NCI-H82 (cell line): ENCODE results near the gene TNFAIP3.
"Not testable (repeated sequence)": the region's sequence is repeated elsewhere in the genome, so short reads cannot be mapped to it uniquely, and the experiment has no call there.

Source experiments
- DNase-seq: peaks from one replicate; lab custom pipeline; 2025; lab: John Stamatoyannopoulos, UW

Gene TNFAIP3

GRCh38 chr6:137844773-137845172, 22.3 kb upstream of the TNFAIP3 start:
- DNase-seq = not testable (repeated sequence)

GRCh38 chr6:137845460-137845859, 21.6 kb upstream of the TNFAIP3 start:
- DNase-seq = no peak

- no peak for DNase-seq
These were observed 20.8 kb upstream of the TNFAIP3 start for GRCh38 chr6:137846274-137846673.

- no peak for DNase-seq
These were observed 20.2 kb upstream of the TNFAIP3 start for GRCh38 chr6:137846772-137847313.

DNA sequence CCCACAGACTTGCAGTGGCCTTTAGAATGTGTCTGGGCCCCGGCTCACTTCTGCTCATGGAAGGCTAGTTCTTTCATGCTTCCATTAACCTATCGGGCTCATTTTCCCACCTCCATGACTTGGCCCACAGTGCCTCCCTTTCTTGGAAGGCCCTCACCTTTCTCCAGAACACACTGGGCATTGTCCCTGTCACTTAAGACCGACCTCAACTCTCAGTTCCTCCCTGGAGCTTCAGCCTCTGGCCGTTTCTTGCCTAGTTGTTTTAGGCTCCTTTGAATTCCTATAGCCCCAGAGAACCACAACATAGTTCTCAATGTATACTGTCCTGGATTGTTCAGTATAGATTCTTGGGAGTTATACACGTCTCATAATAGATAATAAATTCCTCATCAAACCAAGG, 19.3 kb upstream of the TNFAIP3 start:
- DNase-seq = no peak

DNA sequence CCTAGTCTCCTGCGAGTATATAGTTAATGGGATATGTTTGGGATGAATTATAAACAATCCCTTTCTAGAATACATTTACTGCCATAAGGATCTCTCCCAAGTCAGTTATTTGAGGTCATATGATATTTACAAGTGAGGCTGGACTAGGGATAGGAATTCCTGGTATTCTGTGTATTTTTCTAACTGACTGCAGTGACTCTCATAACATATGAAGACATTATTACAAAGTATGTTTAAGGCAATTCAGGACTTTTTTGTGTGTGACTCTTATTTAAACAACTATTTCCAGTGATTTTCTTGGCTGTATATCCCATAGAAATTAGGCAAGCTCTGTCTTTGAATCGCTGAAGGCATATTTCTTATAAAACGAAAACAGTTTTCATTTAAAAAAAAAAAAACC, 18.4 kb upstream of the TNFAIP3 start:
- DNase-seq = no peak

DNA sequence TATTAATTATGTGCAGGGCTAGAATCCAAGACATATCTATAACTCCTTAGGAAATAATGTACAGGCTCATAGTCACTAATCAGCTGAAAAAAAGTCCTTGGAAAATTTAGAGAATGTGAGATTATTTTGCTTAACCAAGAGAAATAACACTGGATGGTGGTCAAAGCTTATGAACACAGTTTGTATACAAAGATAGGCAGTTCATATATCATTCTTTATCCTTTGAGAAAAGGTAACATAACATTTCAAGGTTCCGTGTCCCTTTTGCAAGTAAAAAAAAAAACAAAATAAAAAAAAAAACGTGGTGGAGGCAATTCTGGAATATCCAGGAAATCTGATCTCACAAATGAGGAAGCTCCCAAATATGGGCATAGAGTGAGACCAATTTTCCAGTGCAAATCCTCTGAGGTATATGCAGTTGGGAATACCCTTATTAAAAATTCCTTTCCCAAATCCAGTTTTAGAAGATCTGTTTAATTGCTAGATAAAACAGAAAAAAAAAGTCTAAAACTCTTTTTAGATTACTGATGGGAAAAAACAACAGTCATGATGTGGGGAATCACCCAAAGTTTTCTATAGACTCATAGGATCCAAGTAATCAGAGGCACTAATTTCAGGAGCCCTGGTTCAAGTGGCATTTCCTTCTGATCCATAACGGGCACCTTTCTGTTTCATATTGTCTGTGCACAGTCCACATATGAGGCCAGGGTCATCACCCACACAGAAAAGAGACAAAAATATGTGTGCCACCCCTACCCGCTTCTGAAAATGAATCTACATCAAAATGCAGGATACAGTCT, 17.7 kb upstream of the TNFAIP3 start:
- DNase-seq = no peak

GRCh38 chr6:137849981-137850714, 16.9 kb upstream of the TNFAIP3 start:
- DNase-seq = no peak

- DNase-seq = no peak
These were observed 16.1 kb upstream of the TNFAIP3 start for GRCh38 chr6:137850816-137851602.

DNA sequence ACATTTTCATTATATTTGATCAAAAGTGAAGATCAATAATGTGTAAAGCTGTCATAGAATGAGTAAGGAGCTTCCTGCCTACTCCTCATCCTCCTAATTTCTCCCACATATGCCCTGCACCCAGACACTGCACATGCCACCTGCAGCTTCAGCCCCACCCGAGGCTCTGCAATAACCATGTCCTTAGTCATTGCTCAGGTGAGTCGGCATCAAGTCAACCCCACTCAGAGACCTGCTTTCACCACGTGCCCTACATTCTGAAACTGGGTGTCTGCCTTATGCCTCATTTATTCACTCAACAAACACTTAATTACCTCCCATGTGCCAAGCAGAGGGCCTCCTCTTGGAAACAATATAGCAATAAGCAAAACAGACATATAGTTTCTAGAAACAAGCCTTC, 15.4 kb upstream of the TNFAIP3 start:
- DNase-seq = no peak

DNA sequence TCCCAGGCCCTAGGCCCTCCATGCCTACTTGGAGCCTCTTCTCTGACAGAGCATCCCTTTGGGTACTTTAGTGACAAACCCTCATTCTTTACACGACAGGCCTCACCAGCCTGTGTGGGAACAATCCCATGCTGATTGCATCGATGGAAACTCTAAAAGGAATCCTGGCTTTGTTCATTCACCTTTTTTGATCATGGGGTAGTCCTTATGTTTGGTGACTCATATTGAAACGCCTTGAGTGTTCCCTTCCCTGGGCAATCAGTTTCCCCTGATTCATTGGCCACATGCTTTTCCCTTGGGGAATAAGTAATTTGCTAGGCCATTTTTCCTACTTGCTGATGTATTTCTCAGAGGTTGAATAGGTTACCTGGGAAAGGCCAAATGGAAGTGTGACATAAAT, 14.7 kb upstream of the TNFAIP3 start:
- DNase-seq = no peak

GRCh38 chr6:137852811-137853210, 14.2 kb upstream of the TNFAIP3 start:
- DNase-seq = no peak

DNA sequence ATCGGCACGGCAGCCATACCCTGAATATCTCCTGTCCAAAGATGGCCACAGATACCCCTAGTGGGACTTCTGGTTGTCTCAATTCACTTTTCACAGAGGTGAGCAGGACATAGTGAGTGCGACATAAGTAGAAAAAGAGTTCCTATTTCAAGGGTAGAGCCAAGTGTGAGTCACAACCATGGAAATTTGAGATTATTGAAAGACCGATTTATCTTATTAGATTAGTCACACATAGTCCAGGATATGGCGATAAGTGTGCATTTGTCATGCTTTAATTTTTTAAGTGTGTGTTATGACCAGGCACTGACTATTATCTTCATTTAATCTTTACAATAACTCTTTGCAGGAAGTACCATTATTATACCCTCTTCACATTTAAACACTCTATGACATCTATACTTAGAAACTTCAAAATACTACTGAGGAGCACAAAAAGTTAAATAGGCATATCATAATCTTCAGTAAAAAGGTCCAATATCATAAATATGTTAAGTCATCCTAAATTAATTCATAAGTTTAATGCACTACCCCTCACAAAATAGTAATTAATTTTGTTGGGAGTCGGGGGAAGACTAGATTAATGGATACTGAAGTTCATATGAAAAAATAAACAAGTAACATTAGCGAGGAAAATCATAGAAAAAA, 13.4 kb upstream of the TNFAIP3 start:
- DNase-seq = no peak

GRCh38 chr6:137856138-137856898, 10.7 kb upstream of the TNFAIP3 start:
- no peak for DNase-seq

GRCh38 chr6:137859025-137859424, 8.0 kb upstream of the TNFAIP3 start:
- DNase-seq = no peak

GRCh38 chr6:137860394-137861005, 6.6 kb upstream of the TNFAIP3 start:
- DNase-seq = no peak

DNA sequence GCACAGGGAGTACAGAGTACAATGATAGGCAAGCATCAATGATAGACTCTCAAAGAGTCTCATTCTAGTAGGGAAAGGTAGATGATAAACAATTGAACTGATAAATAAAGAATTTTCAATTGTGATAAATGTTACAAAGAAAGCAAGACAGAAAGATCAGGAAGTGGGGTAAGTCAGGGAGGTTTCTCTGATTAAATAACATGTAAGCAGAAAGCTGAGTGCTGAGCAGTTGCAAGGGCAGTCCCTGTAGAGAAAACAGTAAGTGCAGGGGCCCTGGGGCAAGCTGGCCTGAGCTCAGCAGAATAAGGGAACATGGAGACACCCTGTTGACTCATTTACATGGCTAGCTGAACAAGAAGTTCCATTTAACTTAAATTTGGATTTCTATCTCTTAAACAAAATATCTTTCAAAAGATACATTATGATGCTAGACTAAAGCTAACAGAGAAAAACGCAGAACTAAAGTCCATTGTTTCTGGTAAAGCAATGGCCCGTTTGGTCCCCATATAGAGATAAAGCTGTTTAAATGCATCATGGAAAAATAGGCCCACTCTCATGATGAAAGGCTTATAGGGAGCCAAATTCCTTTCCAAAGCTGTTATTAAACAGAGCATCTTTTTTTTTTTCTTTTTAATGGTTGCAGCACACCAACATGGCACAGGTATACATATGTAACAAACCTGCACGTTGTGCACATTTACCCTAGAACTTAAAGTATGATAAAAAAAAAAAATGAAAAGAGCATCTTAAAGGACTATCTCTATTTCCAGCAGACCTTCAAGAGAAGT, 5.3 kb upstream of the TNFAIP3 start:
- DNase-seq = no peak

DNA sequence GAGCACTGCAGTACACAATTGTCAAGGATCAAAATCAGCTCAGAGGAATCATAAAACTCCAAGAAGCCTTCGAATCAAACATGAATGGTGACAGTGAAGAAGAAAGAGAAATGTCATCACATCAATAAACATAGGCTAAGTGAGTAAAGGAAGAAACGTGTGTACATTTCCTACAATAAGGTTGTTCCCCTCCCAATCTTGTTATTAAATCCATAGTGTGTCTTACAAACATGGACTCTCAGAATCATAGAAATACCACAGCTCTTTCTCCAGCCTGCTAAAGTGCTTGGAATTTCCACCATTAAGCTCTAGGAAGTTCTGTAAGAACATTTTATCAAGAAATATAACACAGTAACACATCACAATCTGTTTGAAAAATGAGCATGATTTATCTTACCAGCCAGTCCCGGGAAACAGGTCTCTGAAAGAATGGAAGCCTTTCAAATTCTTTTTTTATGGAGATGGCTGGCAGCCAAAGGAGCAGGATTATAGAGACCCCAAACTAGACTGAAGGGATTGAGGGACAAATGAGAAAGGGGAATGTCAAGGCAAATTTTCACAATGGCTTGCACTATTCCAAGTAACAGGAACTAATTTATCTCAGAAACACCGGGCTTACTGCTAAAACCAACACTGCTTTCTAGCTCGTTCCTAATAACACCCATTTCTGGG, 4.5 kb upstream of the TNFAIP3 start:
- DNase-seq = no peak

DNA sequence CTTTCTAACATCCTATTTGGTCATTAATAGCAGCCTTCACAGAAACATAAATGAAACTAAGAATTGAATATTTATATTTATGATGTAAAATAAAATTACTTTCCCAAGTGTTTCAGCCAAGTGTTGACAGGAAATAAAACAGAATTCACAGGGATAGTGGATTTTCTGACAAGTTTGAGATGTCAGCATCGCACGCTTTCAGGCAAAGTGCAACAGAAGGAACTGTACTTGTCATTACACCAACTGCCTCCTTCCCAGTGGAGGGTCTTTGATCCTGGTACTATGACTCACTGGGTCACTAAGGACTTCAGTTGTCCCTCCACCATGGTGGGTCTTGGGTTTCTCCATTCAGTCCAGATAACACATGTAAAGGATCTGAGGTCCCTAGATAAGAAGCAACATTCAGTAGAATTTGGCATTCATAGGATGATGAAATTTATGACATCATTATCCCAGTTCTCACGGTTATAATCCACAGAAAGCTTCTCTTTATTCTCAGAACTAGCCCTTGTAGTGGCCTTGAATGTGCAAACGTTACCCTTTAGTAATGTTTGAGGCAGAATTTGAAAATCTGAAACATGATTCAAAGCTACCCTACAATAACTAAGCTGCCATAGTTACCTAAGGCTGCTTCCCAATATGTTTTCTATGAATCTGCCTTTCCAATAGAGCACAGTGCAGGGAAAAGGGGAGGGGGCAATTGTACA, 3.8 kb upstream of the TNFAIP3 start:
- no peak for DNase-seq
